Stimulated activated CD4-positive, alpha-beta T cell treated with anti-CD3 and anti-CD28 coated beads, Interleukin-4, amount 100 ng/mL, for 24 hours (primary cell): ENCODE data around the gene IDH1.

Source experiments
- DNase-seq: peaks from one replicate; pipeline ENCODE4 v3.0.0-alpha.2; 2020

The IDH1 gene

GRCh38 chr2:208208335-208209085 is 46.4 kb downstream of the IDH1 start:
- no peak for DNase-seq

DNA sequence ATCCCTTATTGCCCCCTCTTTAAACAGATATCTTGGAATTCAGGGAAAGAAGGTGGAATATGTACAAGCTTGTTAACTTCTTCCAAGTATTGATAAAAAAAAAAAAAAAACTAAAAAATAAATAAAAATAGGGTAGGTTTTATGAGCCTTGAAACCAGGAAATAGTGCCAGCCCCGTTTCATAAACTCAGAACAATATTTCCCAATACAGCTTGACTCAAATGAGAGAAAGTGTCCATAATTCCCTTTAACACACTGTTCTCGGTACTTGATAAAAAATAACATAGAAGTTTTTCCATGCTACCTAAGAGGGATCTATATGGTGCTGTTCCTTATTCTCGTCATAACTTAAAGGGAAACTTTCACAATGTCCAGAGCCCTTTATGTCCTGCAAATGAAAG is 47.1 kb downstream of the IDH1 start:
- DNase-seq, result no peak

GRCh38 chr2:208204166-208204565 is 50.7 kb downstream of the IDH1 start:
- no peak for DNase-seq

- no peak for DNase-seq
These were observed 59.3 kb downstream of the IDH1 start for GRCh38 chr2:208195531-208195930.

GRCh38 chr2:208192611-208193236 is 62.1 kb downstream of the IDH1 start:
- DNase-seq, result no peak

GRCh38 chr2:208189810-208190503 is 64.9 kb downstream of the IDH1 start, which contains the start of gene C2orf80:
TSS of gene C2orf80 (minus strand) at chr2:208190030. CDS start at chr2:208186986, 3,044 bp downstream.
- DNase-seq, result no peak

DNA sequence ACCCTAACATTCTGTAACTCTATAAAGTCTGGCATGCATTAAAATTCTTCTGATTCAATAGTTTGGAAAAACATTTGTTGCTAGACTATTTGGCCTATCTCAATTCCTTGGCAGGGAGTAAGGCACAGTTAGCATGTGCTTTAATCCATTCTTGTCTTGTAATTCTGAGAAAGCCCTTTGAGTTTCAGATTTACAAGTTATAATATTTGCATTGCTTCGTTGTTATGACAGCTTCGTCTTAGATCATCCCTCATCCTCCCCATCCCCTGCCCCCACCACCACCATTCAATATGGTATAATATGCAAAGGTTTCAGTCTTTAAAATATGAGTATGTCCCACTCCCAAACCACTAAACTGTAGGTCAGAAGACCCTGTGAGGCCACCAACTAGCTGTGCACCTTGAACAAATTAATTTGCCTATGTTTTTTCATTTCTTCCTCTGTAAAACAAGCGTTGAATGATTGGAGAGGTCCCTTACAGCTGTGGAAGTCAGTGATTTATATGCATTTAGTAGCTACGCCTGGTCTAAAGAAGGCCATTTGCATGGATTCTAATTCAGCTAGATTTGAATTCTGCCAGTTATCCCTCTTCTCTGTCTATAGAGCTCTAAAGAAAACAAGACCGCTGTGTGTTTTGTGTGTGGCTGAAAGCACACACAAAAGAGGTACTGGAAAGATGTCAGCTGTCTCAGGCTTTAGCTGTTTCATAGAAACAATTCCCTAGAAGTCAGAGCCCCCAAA is 65.6 kb downstream of the IDH1 start:
- DNase-seq, result no peak

- DNase-seq, result no peak
These were observed 68.0 kb downstream of the IDH1 start for GRCh38 chr2:208186893-208187292.

- no peak for DNase-seq
These were observed 68.4 kb downstream of the IDH1 start for GRCh38 chr2:208186465-208186864.
